Measurements from ENCODE around the gene PRKCA. TPM values are rescaled to one million over a fixed set of nuclear protein-coding genes. Genes with fewer than 3 reads are reported as not detected.
A peak's percentile ranks its signal among the peaks of the same experiment; 100 is the strongest.

The PRKCA gene
- total RNA-seq, 1 donor from 2014 or later, result 4.7 TPM

DNA sequence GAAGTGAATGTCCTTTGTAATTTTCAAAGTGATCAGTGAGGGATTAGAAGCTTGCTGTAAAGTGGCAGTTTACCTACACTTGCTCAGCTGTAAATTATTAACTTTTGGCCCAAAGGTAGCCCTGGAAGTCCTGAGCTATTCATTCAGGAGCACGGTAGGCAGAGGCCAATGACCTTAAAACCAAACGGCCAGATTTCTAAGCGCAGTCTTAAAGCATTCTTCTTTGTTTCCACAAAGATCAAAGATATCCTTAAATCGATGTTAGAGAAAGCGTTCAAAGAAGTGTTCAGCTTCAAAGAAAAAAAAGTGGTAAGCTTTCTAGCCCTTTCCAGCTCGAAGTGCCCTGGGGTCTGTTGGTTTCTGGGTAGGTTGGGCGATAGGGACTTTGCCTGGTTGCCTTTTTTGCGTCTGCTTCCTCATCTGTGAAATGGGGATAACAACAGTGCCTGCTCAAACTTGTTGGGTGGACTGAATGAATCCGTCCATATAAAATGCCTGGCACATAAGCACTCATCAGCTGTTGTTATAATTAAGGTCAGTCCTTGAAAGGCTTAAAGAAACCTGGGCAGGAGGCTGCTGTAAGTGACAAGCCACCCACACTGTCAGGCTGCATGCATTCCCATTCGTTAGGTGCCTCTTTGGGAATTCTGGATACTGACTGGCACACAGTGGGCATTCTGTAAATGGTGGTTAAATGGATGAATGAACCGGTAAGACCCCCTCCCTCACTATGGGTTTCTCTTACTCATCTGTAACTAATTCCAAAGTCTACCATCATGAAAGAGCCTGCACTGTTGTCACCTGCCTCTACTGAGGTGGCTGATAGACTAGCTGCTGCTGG lies 113.2 kb downstream of the PRKCA start:
- TF ChIP-seq, protein P1, sequence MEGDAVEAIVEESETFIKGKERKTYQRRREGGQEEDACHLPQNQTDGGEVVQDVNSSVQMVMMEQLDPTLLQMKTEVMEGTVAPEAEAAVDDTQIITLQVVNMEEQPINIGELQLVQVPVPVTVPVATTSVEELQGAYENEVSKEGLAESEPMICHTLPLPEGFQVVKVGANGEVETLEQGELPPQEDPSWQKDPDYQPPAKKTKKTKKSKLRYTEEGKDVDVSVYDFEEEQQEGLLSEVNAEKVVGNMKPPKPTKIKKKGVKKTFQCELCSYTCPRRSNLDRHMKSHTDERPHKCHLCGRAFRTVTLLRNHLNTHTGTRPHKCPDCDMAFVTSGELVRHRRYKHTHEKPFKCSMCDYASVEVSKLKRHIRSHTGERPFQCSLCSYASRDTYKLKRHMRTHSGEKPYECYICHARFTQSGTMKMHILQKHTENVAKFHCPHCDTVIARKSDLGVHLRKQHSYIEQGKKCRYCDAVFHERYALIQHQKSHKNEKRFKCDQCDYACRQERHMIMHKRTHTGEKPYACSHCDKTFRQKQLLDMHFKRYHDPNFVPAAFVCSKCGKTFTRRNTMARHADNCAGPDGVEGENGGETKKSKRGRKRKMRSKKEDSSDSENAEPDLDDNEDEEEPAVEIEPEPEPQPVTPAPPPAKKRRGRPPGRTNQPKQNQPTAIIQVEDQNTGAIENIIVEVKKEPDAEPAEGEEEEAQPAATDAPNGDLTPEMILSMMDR (IDR thresholded peaks at IDR 0.05; ENCODE audit: insufficient read depth, low read length, severe bottlenecking), result no peak
- Histone ChIP-seq H3K27me3 (ENCODE audit: control insufficient read depth, insufficient read depth, low read length) (no peaks in the 10 kb centered on the region), H3K4me3 (ENCODE audit: low read depth, low read length) (no peak overlapping the region), H3K36me3 (ENCODE audit: control insufficient read depth, insufficient read depth, low read length) (no peaks in the 10 kb centered on the region)
- FAIRE-seq (peak; percentile 18), DNase-seq (ENCODE audit: low read depth) (no peak)

DNA sequence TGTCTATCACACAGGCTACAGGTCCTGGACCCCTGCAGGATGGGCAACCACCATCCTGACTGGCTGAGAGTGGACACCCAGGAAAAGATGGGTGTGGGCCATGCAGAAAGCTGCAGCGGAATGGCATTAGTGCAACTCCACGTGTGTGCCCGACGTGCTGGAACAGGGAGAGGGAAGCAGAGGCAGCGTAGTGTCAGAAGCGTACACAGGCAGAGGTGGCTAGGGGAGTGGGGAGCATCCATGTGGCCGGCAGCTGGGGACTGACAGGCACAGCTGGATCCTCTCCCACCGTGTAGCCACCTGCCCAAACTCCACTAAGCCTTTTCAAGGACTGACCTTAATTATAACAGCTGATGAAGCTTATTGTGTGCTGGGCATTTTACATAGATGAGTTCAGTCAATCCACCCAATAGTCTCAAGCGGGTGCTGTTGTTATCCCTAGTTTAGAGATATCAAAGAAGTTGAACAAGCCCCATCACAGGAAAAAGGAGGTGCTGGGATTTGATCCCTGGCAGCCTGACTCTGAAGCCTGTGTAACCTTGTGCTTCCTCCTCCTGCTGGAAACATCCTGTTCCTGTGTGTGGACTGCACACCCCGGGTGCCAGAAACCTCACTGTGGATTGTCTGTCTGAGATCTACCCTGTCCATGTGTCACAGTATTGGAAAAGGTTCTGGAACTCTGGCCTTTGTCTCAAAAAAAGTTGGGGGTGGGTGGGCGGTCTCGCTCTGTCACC lies 114.0 kb downstream of the PRKCA start:
- TF ChIP-seq, protein P1 (IDR thresholded peaks at IDR 0.05; ENCODE audit: insufficient read depth, low read length, severe bottlenecking), result no peak
- H3K27me3 ChIP-seq (ENCODE audit: control insufficient read depth, insufficient read depth, low read length), result no peaks in the 10 kb centered on the region
- FAIRE-seq (no peak), DNase-seq (ENCODE audit: low read depth) (no peak)
- no peak overlapping the region for H3K4me3 ChIP-seq (ENCODE audit: low read depth, low read length)
- no peaks in the 10 kb centered on the region for H3K36me3 ChIP-seq (ENCODE audit: control insufficient read depth, insufficient read depth, low read length)

DNA sequence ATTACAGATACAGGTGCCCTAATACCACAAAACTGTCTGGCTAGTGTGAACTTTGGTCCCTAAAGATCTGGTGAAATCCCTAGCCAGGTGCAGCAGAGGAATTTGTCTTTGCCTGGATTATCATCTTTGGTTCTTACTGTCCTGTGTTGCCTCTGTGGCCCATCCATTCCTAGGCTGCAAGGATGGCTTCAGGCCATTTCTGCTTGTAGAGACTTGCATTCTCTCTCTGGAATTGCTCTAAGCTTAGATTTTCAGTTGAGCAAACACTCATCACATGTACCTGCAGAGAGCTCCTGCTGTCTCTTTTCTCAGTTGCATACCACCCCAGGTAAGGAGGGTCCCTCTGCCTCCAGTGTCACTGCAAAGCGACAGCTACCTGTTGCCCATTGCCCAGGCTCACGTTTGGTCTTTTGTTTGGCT lies 114.9 kb downstream of the PRKCA start:
- Histone ChIP-seq H3K36me3 (ENCODE audit: control insufficient read depth, insufficient read depth, low read length) (no peaks in the 10 kb centered on the region), H3K27me3 (ENCODE audit: control insufficient read depth, insufficient read depth, low read length) (no peaks in the 10 kb centered on the region), H3K4me3 (ENCODE audit: low read depth, low read length) (no peak overlapping the region)
- TF ChIP-seq, protein P1 (IDR thresholded peaks at IDR 0.05; ENCODE audit: insufficient read depth, low read length, severe bottlenecking), result no peak
- peak; percentile 78 for DNase-seq (ENCODE audit: low read depth)
- FAIRE-seq, result no peak

DNA sequence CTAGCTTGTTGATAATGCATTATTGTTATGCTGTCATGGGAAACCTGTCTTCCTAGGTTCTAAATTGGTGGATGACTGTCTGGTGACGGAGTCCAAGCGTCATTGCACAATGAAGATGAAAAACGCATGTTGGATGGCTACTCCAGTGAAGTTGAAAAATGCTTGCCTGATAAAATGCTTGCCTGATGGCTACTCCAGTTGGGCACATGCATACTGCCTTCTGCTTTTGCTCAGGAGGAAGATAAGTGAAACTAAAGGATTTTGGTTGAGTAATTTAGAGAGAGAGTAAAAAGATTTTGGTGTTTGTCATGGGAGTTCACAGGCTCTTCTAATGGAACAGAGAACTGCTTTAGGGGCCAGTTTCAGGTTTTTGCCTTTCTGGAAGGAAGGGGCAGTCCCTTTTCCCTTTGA lies 118.6 kb downstream of the PRKCA start:
- H3K36me3 ChIP-seq (ENCODE audit: control insufficient read depth, insufficient read depth, low read length), result no peaks in the 10 kb centered on the region
- TF ChIP-seq, protein P1 (IDR thresholded peaks at IDR 0.05; ENCODE audit: insufficient read depth, low read length, severe bottlenecking), result no peak
- DNase-seq (ENCODE audit: low read depth), result peak; percentile 14
- H3K27me3 ChIP-seq (ENCODE audit: control insufficient read depth, insufficient read depth, low read length), result no peaks in the 10 kb centered on the region
- no peak for FAIRE-seq
- no peak overlapping the region for H3K4me3 ChIP-seq (ENCODE audit: low read depth, low read length)

- DNase-seq (ENCODE audit: low read depth) (peak; percentile 51), FAIRE-seq (no peak)
- Histone ChIP-seq H3K4me3 (ENCODE audit: low read depth, low read length) (no peak overlapping the region), H3K27me3 (ENCODE audit: control insufficient read depth, insufficient read depth, low read length) (no peaks in the 10 kb centered on the region), H3K36me3 (ENCODE audit: control insufficient read depth, insufficient read depth, low read length) (no peaks in the 10 kb centered on the region)
- TF ChIP-seq, protein P1 (IDR thresholded peaks at IDR 0.05; ENCODE audit: insufficient read depth, low read length, severe bottlenecking), result no peak
These were observed 119.8 kb downstream of the PRKCA start for GRCh38 chr17:66422186-66422585.
